KG1 (cell line): ENCODE data around the gene FEV.
"Not testable (repeated sequence)": the region's sequence is repeated elsewhere in the genome, so short reads cannot be mapped to it uniquely, and the experiment has no call there.

Experiments used
- DNase-seq: peaks from one replicate; lab custom pipeline; 2025; lab: John Stamatoyannopoulos, UW

Gene FEV

DNA sequence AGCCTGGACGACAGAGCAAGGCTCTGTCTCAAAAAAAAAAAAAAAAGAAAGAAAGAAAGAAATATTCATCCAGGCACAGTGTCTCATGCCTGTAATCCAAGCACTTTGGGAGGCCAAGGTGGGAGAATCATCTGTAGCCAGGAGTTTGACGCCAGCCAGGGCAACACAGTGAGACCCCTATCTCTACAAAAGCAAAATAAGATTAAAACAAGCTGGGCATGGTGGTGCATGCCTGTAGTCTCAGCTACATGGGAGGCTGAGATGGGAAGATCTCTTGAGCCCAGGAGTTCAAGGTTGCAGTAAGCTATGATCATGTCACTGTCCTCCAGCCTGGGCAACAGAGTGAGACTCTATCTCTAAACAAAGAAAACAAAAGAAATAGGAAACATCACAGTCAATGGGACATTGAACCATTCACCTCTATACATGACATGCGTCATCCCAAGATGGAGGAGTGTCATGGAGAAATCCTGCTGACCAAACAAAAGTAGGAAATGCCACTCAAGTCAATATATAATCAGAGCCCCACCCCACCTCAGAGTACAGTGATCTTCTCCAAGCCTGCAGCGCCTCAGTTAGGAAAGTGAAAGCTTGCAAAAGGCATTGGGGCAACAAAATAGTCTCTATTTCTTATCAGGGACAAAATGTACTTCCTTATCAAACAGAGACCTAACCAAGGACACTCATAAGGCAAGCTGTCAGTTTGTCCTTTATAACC, 9.8 kb downstream of the FEV start:
- no peak for DNase-seq

- no peak for DNase-seq
Measured at GRCh38 chr2:218970894-218971293, 14.1 kb downstream of the FEV start.

GRCh38 chr2:218964041-218964771, 20.8 kb downstream of the FEV start:
- no peak for DNase-seq

DNA sequence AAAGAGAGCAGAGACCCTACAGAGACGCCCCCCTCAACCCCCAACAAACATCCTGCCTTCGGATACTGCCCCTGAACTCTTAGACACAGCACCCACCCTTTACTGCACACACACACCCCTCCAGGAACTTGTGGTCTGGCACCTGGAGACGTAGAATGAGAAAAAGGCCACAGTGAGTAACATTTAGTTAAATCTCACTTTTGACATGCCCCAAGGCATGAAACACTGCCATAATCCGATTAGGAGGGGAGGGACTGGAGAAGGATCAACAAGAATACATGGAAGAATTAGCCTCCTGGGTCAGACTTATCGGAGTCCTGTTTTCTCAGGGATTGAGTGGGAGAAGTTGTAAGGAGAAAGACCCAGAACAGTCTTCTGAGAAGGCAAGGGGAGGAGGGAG, 21.4 kb downstream of the FEV start:
- DNase-seq, result no peak

GRCh38 chr2:218962859-218963492, 22.0 kb downstream of the FEV start:
- DNase-seq, result no peak

- no peak for DNase-seq
Measured at GRCh38 chr2:218961651-218962570, 23.1 kb downstream of the FEV start.

DNA sequence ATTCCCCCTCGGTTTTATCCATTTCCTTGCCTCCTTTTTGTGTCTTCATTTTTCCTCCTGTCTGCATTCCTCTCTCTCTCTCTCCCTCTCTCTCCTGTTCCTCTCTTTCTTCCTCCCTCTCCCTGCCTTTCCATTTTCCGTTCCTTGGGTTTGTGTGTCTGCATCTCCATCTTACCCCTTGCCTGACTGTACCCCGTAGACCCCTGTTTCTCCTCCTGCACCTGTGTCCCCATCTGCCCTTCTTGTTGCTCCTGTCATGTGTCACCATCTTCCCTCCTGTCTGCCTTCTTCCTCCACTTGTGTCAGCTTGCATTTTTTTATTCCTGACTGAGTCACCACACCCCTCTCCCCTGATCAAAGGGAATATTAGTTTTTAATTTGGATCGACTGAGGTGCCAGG, 23.8 kb downstream of the FEV start:
- DNase-seq, result no peak

DNA sequence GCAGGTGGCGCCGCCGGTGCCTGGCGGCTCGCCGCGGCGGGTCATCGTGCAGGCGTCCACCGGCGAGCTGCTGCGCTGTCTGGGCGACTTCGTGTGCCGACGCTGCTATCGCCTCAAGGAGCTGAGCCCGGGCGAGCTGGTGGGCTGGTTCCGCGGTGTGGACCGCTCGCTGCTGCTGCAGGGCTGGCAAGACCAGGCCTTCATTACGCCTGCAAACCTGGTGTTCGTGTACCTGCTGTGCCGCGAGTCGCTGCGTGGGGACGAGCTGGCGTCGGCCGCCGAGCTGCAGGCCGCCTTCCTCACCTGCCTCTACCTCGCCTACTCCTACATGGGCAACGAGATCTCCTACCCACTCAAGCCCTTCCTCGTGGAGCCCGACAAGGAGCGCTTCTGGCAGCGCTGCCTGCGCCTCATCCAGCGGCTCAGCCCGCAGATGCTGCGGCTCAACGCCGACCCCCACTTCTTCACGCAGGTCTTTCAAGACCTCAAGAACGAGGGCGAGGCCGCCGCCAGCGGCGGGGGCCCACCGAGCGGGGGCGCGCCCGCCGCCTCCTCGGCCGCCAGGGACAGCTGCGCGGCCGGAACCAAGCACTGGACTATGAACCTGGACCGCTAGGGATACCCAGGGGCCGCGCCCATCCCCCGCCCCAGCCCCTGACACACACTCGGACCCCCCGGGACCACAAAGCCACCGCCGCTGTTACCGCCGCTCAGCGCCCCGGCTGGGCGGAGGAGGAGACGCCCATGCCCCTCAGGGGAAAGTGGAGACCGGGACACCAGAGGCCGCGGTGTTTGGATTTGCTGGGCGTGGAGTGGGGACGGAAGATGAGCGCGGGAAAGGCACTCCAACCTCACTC, 24.4 kb downstream of the FEV start:
- DNase-seq, result no peak

DNA sequence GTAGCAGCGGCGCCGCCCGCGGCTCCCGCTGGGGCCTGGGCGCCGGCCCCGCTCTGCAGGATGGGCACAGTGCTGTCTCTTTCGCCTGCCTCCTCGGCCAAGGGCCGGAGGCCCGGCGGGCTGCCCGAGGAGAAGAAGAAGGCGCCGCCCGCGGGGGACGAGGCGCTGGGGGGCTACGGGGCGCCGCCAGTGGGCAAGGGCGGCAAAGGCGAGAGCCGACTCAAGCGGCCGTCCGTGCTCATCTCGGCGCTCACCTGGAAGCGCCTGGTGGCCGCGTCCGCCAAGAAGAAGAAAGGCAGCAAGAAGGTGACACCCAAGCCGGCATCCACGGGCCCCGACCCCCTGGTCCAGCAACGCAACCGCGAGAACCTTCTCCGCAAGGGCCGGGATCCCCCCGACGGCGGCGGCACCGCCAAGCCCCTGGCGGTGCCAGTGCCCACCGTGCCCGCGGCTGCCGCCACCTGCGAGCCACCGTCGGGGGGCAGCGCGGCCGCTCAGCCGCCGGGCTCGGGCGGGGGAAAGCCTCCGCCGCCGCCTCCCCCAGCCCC, 25.1 kb downstream of the FEV start:
- no peak for DNase-seq

GRCh38 chr2:218959141-218959731, 25.7 kb downstream of the FEV start, which contains the start of gene CDK5R2:
Gene CDK5R2, plus strand, starts transcription at chr2:218959666. Its CDS starts 155 bp downstream, at chr2:218959821.
- DNase-seq, result no peak

GRCh38 chr2:218958276-218958675, 26.7 kb downstream of the FEV start:
- no peak for DNase-seq

DNA sequence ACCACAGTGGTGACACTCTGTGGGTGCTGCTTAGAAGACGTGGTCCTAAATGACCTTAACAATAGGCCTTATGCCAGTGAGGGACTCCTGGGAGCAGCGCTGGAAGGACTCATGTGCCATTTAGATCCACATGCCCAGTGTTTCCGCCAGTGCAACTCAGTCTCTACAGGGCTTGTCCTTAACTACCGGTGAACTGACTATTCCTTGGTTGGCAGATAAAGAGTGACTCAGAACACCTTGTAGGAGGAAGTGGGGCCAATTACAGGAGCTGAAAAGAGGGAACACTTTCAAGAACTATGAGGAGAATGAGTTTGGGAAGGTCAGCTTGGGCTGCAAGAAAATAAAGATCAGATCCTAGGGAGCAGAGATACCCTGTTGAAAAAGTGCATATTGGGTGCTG, 27.3 kb downstream of the FEV start:
- no peak for DNase-seq

- DNase-seq, result no peak
Measured at GRCh38 chr2:218956039-218956438, 28.9 kb downstream of the FEV start.

- no peak for DNase-seq
Measured at GRCh38 chr2:218954541-218955300, 30.3 kb downstream of the FEV start.

DNA sequence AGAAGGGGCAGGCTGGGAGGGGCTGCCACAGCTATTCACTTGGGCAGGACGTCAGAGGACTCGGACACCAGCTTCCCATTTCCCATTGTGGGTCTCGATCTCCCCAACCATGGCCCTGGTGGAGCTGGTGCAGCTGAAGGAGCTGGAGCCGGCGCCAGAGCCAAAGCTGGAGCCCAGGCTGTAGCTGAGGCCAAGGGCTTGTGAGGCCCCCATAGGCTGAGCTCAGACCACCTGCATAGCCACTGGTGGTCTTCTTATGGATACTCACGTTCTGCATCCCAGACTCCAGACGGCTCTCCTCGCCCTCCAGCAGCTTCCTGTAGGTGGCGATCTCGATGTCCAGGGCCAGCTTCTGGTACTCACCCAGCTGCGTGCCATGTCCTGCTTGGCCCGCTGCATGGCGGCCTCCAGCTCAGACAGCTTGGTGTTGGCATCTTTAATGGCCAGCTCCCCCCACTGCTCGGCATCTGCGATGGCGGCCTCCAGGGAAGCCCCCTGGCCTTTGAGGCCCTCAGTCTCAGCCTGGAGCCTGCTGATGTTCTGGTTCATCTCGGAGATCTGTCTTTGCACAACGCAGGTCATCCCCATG, 31.5 kb downstream of the FEV start:
- DNase-seq, result no peak

DNA sequence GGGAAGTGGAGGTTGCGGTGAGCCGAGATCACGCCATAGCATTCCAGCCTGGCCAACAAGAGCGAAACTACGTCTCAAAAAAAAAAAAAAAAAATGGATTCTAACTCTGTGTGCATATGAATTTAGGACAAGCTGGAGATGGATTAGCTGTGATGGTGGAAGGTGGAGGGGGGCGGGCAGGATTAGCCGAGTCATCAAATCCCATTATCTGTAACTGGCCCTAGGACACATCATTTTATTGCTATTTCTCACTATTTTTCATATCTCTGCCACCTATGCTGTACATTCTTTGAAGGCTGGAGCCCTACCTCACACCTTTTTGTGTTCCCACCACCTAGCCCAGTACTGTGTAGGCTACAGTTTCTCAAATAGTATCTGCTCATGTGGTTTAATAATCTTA, 32.8 kb downstream of the FEV start:
- no peak for DNase-seq

DNA sequence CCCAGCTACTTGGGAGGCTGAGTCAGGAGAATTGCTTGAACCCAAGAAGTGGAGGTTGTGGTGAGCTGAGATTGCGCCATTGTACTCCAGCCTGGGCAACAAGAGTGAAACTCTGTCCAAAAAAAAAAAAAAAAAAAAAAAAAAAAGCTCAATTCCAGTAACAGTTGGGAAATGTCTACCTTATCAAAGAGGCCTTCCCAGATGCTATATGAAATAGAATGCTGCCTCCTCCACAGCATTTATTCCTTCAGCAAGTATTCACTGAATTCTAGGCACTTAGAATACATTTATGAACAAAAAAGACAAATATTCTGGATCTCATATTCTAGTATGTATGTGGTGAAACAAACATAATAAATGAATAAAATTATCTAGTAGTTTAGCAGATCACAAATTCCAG, 38.4 kb downstream of the FEV start:
- DNase-seq, result no peak

- no peak for DNase-seq
Measured at GRCh38 chr2:218944759-218945404, 40.1 kb downstream of the FEV start.

- DNase-seq, result not testable (repeated sequence)
Measured at GRCh38 chr2:218931751-218932150, 53.2 kb downstream of the FEV start.
